HCT116 (cell line): ENCODE data around the gene FAM236B.
"Not testable (repeated sequence)": the region's sequence is repeated elsewhere in the genome, so short reads cannot be mapped to it uniquely, and the experiment has no call there.

Source experiments
- CEBPB ChIP-seq: IDR thresholded peaks from 2 replicates; pipeline ENCODE4 v1.6.1; 2012; ENCODE audit warnings: low read depth
- CTCF ChIP-seq, 3 experiments: fragments of 200-600 bp in 1 of 3; sonication (generic) in 1 of 3; IDR thresholded peaks in 2 of 3; conservative IDR thresholded peaks in 1 of 3; 2 replicates each; pipeline ENCODE4 v1.5.1; 2012 to 2017; ENCODE audit warnings: low read depth in 2 of 3, low read length in 2 of 3, antibody characterized with exemption in 1 of 3, borderline replicate concordance in 1 of 3, control low read depth in 1 of 3, mild to moderate bottlenecking in 1 of 3, mixed read lengths in 1 of 3, mixed run types in 1 of 3, moderate library complexity in 1 of 3; ENCODE audit not compliant: insufficient read depth in 1 of 3
- MAX ChIP-seq: IDR thresholded peaks from 2 replicates; pipeline ENCODE4 v1.6.1; 2012
- ZFX ChIP-seq: fragments of 450-650 bp; IDR thresholded peaks from 2 replicates; pipeline ENCODE4 v1.6.1; 2017

GRCh38 chrX:72776653-72777466, 5.6 kb downstream of the FAM236B start, which contains the start of gene DMRTC1B:
- TF ChIP-seq CTCF (IDR thresholded peaks at IDR 0.05 in 2 of 3, conservative IDR thresholded peaks at IDR 0.05 in 1 of 3; ENCODE audit: borderline replicate concordance in 1 of 3, insufficient read depth in 1 of 3, low read depth in 2 of 3, low read length in 2 of 3); ZFX; CEBPB; MAX: not testable (repeated sequence)
